Measurements from ENCODE around the gene MAP3K14. TPM values are rescaled to one million over a fixed set of nuclear protein-coding genes. Genes with fewer than 3 reads are reported as not detected.
A peak's percentile ranks its signal among the peaks of the same experiment; 100 is the strongest.

The MAP3K14 gene
- total RNA-seq, 1 experiment from 2014 or later, result 7.8 TPM

- H3K4me3 Mint-ChIP-seq, result peak overlapping the region; percentile 84 to 90
- H3K27ac ChIP-seq (ENCODE audit: insufficient read length, low read depth, low read length), result no peak overlapping the region
These were observed 69.2 kb downstream of the MAP3K14 start for GRCh38 chr17:45247429-45248131.

More at GRCh38 chr17:45247429-45248131, 69.2 kb downstream of the MAP3K14 start:
- H3K14ac ChIP-seq (ENCODE audit: insufficient read depth, low read length), result peak overlapping the region; percentile 82
- no peak overlapping the region for H3K23ac ChIP-seq (ENCODE audit: insufficient read length, low read depth, low read length)
- no peak overlapping the region for H2BK12ac ChIP-seq (ENCODE audit: insufficient read length, low read depth, low read length)
- peak; percentile 100 for DNase-seq
- no peak overlapping the region for H4K8ac ChIP-seq (replicated peaks; ENCODE audit: insufficient read length, low read depth, low read length)
- H3K79me1 ChIP-seq (ENCODE audit: insufficient read depth, low read depth, low read length, poor library complexity, severe bottlenecking), result no peaks in the 10 kb centered on the region
- no peak overlapping the region for H2AK5ac ChIP-seq (ENCODE audit: insufficient read length, low read length)
- H2BK20ac ChIP-seq (ENCODE audit: low read depth, low read length, poor library complexity, severe bottlenecking), result no peak overlapping the region
- Mint-ChIP-seq H3K4me1 (peaks cover 14 to 24% of the 10 kb centered on the region in 2 experiments), H3K27ac (peak overlapping the region; percentile 87 to 97 (median 94); a peak in 5 of 7 replicates), H3K27me3 (ENCODE audit: low read depth) (peaks cover 20% of the 10 kb centered on the region), H3K9me3 (no peaks in the 10 kb centered on the region), H3K36me3 (ENCODE audit: insufficient read depth in 1 of 3, low read depth in 3 of 3) (peaks cover 9 to 15% (median 9%) of the 10 kb centered on the region in 3 experiments)
- peak overlapping the region; percentile 57 for H3K9ac ChIP-seq (ENCODE audit: extremely low read depth, insufficient read length, low read length)
- H4K20me1 ChIP-seq (ENCODE audit: control insufficient read depth, insufficient read depth, insufficient read length), result no peaks in the 10 kb centered on the region
- H3K79me2 ChIP-seq (ENCODE audit: insufficient read depth, low read length), result no peaks in the 10 kb centered on the region
- H3K23me2 ChIP-seq (ENCODE audit: insufficient read length, low read depth, low read length, poor library complexity, severe bottlenecking), result peaks cover 14% of the 10 kb centered on the region
- H3K27me3 ChIP-seq (ENCODE audit: insufficient read depth, low read length), result no peaks in the 10 kb centered on the region
- peak overlapping the region; percentile 72 for H3K4me2 ChIP-seq (ENCODE audit: insufficient read depth, insufficient read length, low read length)
- no peak overlapping the region for H4K91ac ChIP-seq (ENCODE audit: insufficient read length, low read depth, low read length)
- H2AFZ ChIP-seq (ENCODE audit: low read length), result no peak overlapping the region
- no peaks in the 10 kb centered on the region for H3K9me3 ChIP-seq (ENCODE audit: control insufficient read depth, low read depth, low read length)
- H3T11ph ChIP-seq (ENCODE audit: low read length), result no peak overlapping the region
- TF ChIP-seq, protein P1, sequence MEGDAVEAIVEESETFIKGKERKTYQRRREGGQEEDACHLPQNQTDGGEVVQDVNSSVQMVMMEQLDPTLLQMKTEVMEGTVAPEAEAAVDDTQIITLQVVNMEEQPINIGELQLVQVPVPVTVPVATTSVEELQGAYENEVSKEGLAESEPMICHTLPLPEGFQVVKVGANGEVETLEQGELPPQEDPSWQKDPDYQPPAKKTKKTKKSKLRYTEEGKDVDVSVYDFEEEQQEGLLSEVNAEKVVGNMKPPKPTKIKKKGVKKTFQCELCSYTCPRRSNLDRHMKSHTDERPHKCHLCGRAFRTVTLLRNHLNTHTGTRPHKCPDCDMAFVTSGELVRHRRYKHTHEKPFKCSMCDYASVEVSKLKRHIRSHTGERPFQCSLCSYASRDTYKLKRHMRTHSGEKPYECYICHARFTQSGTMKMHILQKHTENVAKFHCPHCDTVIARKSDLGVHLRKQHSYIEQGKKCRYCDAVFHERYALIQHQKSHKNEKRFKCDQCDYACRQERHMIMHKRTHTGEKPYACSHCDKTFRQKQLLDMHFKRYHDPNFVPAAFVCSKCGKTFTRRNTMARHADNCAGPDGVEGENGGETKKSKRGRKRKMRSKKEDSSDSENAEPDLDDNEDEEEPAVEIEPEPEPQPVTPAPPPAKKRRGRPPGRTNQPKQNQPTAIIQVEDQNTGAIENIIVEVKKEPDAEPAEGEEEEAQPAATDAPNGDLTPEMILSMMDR (conservative IDR thresholded peaks at IDR 0.05), result no peak
- no peaks in the 10 kb centered on the region; the same call in 1 of the 2 replicates for H3K4me1 ChIP-seq (ENCODE audit: insufficient read depth, low read length)
- no peak overlapping the region for H2BK5ac ChIP-seq (ENCODE audit: insufficient read length, low read length)
- no peak overlapping the region for H3K56ac ChIP-seq (ENCODE audit: insufficient read length, low read depth, low read length)
- H2BK15ac ChIP-seq (ENCODE audit: low read depth, low read length), result no peak overlapping the region
- no peak overlapping the region for H4K5ac ChIP-seq (ENCODE audit: insufficient read length, low read depth, low read length)
- no CpG with 5 or more reads among the region's 61 CpGs for WGBS (ENCODE audit: extremely low coverage, insufficient read length, low lambda C conversion rate)
- no peak overlapping the region for H2BK120ac ChIP-seq (ENCODE audit: low read depth, low read length, poor library complexity, severe bottlenecking)
- H3K18ac ChIP-seq (ENCODE audit: insufficient read length, low read depth, low read length), result peak overlapping the region; percentile 90
- H3K4ac ChIP-seq (ENCODE audit: low read depth, low read length), result no peak overlapping the region
